HepG2 (cell line): ENCODE results near the gene CD302. TPM values are rescaled to one million over a fixed set of nuclear protein-coding genes. Genes with fewer than 3 reads are reported as not detected.

Source experiments
- MED1 ChIP-seq: sonication (generic); formaldehyde crosslinking; IDR thresholded peaks from 2 replicates; pipeline ENCODE4 v1.4.0; 2020; ENCODE audit warnings: missing genetic modification reagents
- SMARCE1 ChIP-seq: fragments of 450-650 bp; IDR thresholded peaks from 2 replicates; pipeline ENCODE4 v1.6.1; 2017; ENCODE audit warnings: borderline replicate concordance
- ZBTB8A ChIP-seq: sonication (generic); formaldehyde crosslinking; IDR thresholded peaks from 2 replicates; pipeline ENCODE4 v1.4.0; 2020; ENCODE audit warnings: mild to moderate bottlenecking, low read depth, missing genetic modification reagents, borderline replicate concordance
- ZNF138 ChIP-seq: sonication (generic); formaldehyde crosslinking; IDR thresholded peaks from 2 replicates; pipeline ENCODE4 v1.5.0; 2020; ENCODE audit warnings: mild to moderate bottlenecking, low read depth, missing genetic modification reagents
- ZNF747 ChIP-seq: sonication (generic); formaldehyde crosslinking; IDR thresholded peaks from 2 replicates; pipeline ENCODE4 v1.8.1; 2023; ENCODE audit warnings: missing genetic modification reagents, mild to moderate bottlenecking, borderline replicate concordance
- polyA plus RNA-seq, 8 experiments: library from polyadenylated mRNA; depleted of rRNA in 3 of 8; stranded (reverse) in 7 of 8; unstranded in 1 of 8; fragments of >200 nt; fragmentation: Illumina TruSeq in 4 of 8; extraction: Trizol in 4 of 8; gene quantifications; 2 replicates each; pipeline versions ENCODE4 v1.2.1 to v1.2.3, GENCODE V29; 2011 to 2016; ENCODE audit warnings: low read depth in 4 of 8, missing spikeins in 1 of 8, mixed read lengths in 1 of 8; ENCODE audit not compliant: insufficient read depth in 1 of 8
- total RNA-seq, 5 experiments: library from RNA; depleted of rRNA; stranded (reverse); fragments of >200 nt; fragmentation: Illumina TruSeq; extraction: Trizol; gene quantifications; 2 replicates each; pipeline ENCODE4 v1.2.3, GENCODE V29; 2016; ENCODE audit warnings: low read depth in 1 of 5
- TF ChIP-seq, protein P1 (sequence below): sonication (generic); formaldehyde crosslinking; IDR thresholded peaks from 2 replicates; pipeline ENCODE4 v1.4.0; 2020; ENCODE audit warnings: missing genetic modification reagents, borderline replicate concordance
- TF ChIP-seq, protein P2 (sequence below): sonication (generic); formaldehyde crosslinking; conservative IDR thresholded peaks from 2 replicates; pipeline ENCODE4 v1.8.0; 2022; ENCODE audit warnings: mild to moderate bottlenecking, moderate library complexity, missing genetic modification reagents
- TF ChIP-seq, protein P3 (sequence below), 2 experiments: IDR thresholded peaks; 2 replicates each; pipeline ENCODE4 v1.6.1; 2011 to 2012; ENCODE audit warnings: low read length in 2 of 2, borderline replicate concordance in 1 of 2, low read depth in 1 of 2, mild to moderate bottlenecking in 1 of 2, moderate library complexity in 1 of 2
- TF ChIP-seq, protein P4 (sequence below): sonication (generic); formaldehyde crosslinking; IDR thresholded peaks from 2 replicates; pipeline ENCODE4 v1.8.0; 2022; ENCODE audit warnings: low read depth, missing genetic modification reagents
- TF ChIP-seq, protein P5 (sequence below): sonication (generic); formaldehyde crosslinking; IDR thresholded peaks from 2 replicates; pipeline ENCODE4 v1.4.0; 2020; ENCODE audit warnings: mild to moderate bottlenecking, missing genetic modification reagents

Gene CD302
- total and polyA plus RNA-seq, 2 of the 13 experiments (the other 11 are each of a cell fraction or from before 2014, with no cell fraction given): 8.0 to 15.6 TPM

DNA sequence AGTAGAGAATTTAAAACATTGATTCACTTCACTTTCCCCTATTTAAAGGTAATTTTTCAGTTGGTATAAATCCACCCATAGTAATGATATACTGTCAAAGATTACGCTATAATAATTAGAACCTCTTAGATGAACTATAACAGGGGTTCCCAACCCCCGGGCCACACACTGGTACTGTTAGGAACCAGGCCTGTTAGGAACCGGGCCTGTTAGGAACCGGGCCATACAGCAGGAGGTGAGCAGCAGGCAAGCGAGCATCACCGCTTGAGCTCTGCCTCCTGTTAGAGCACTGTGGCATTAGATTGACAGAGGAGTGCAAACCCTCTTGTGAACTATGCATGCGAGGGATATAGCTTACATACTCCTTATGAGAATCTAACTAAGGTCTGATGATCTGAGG, 34.0 kb upstream of the CD302 start (continued):
- TF ChIP-seq, protein P1, sequence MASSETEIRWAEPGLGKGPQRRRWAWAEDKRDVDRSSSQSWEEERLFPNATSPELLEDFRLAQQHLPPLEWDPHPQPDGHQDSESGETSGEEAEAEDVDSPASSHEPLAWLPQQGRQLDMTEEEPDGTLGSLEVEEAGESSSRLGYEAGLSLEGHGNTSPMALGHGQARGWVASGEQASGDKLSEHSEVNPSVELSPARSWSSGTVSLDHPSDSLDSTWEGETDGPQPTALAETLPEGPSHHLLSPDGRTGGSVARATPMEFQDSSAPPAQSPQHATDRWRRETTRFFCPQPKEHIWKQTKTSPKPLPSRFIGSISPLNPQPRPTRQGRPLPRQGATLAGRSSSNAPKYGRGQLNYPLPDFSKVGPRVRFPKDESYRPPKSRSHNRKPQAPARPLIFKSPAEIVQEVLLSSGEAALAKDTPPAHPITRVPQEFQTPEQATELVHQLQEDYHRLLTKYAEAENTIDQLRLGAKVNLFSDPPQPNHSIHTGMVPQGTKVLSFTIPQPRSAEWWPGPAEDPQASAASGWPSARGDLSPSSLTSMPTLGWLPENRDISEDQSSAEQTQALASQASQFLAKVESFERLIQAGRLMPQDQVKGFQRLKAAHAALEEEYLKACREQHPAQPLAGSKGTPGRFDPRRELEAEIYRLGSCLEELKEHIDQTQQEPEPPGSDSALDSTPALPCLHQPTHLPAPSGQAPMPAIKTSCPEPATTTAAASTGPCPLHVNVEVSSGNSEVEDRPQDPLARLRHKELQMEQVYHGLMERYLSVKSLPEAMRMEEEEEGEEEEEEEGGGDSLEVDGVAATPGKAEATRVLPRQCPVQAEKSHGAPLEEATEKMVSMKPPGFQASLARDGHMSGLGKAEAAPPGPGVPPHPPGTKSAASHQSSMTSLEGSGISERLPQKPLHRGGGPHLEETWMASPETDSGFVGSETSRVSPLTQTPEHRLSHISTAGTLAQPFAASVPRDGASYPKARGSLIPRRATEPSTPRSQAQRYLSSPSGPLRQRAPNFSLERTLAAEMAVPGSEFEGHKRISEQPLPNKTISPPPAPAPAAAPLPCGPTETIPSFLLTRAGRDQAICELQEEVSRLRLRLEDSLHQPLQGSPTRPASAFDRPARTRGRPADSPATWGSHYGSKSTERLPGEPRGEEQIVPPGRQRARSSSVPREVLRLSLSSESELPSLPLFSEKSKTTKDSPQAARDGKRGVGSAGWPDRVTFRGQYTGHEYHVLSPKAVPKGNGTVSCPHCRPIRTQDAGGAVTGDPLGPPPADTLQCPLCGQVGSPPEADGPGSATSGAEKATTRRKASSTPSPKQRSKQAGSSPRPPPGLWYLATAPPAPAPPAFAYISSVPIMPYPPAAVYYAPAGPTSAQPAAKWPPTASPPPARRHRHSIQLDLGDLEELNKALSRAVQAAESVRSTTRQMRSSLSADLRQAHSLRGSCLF (CRISPR knock-in tag): no peak
- TF ChIP-seq ZNF747: no peak
- no peak for TF ChIP-seq SMARCE1
- TF ChIP-seq, protein P2, sequence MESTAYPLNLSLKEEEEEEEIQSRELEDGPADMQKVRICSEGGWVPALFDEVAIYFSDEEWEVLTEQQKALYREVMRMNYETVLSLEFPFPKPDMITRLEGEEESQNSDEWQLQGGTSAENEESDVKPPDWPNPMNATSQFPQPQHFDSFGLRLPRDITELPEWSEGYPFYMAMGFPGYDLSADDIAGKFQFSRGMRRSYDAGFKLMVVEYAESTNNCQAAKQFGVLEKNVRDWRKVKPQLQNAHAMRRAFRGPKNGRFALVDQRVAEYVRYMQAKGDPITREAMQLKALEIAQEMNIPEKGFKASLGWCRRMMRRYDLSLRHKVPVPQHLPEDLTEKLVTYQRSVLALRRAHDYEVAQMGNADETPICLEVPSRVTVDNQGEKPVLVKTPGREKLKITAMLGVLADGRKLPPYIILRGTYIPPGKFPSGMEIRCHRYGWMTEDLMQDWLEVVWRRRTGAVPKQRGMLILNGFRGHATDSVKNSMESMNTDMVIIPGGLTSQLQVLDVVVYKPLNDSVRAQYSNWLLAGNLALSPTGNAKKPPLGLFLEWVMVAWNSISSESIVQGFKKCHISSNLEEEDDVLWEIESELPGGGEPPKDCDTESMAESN (CRISPR knock-in tag): no peak
- no peak for TF ChIP-seq ZNF138 (CRISPR knock-in tag)
- TF ChIP-seq, protein P3, sequence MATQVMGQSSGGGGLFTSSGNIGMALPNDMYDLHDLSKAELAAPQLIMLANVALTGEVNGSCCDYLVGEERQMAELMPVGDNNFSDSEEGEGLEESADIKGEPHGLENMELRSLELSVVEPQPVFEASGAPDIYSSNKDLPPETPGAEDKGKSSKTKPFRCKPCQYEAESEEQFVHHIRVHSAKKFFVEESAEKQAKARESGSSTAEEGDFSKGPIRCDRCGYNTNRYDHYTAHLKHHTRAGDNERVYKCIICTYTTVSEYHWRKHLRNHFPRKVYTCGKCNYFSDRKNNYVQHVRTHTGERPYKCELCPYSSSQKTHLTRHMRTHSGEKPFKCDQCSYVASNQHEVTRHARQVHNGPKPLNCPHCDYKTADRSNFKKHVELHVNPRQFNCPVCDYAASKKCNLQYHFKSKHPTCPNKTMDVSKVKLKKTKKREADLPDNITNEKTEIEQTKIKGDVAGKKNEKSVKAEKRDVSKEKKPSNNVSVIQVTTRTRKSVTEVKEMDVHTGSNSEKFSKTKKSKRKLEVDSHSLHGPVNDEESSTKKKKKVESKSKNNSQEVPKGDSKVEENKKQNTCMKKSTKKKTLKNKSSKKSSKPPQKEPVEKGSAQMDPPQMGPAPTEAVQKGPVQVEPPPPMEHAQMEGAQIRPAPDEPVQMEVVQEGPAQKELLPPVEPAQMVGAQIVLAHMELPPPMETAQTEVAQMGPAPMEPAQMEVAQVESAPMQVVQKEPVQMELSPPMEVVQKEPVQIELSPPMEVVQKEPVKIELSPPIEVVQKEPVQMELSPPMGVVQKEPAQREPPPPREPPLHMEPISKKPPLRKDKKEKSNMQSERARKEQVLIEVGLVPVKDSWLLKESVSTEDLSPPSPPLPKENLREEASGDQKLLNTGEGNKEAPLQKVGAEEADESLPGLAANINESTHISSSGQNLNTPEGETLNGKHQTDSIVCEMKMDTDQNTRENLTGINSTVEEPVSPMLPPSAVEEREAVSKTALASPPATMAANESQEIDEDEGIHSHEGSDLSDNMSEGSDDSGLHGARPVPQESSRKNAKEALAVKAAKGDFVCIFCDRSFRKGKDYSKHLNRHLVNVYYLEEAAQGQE (IDR thresholded peaks at IDR 0.05; ENCODE audit: borderline replicate concordance in 1 of 2, low read depth in 1 of 2, low read length in 2 of 2): no peak
- TF ChIP-seq, protein P4, sequence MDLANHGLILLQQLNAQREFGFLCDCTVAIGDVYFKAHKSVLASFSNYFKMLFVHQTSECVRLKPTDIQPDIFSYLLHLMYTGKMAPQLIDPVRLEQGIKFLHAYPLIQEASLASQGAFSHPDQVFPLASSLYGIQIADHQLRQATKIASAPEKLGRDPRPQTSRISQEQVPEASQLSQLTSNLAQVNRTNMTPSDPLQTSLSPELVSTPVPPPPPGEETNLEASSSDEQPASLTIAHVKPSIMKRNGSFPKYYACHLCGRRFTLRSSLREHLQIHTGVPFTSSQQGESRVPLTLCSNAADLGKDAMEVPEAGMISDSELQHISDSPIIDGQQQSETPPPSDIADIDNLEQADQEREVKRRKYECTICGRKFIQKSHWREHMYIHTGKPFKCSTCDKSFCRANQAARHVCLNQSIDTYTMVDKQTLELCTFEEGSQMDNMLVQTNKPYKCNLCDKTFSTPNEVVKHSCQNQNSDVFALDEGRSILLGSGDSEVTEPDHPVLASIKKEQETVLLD (CRISPR knock-in tag): no peak
- no peak for TF ChIP-seq ZBTB8A (CRISPR knock-in tag)
- no peak for TF ChIP-seq MED1 (CRISPR knock-in tag)
- TF ChIP-seq, protein P5, sequence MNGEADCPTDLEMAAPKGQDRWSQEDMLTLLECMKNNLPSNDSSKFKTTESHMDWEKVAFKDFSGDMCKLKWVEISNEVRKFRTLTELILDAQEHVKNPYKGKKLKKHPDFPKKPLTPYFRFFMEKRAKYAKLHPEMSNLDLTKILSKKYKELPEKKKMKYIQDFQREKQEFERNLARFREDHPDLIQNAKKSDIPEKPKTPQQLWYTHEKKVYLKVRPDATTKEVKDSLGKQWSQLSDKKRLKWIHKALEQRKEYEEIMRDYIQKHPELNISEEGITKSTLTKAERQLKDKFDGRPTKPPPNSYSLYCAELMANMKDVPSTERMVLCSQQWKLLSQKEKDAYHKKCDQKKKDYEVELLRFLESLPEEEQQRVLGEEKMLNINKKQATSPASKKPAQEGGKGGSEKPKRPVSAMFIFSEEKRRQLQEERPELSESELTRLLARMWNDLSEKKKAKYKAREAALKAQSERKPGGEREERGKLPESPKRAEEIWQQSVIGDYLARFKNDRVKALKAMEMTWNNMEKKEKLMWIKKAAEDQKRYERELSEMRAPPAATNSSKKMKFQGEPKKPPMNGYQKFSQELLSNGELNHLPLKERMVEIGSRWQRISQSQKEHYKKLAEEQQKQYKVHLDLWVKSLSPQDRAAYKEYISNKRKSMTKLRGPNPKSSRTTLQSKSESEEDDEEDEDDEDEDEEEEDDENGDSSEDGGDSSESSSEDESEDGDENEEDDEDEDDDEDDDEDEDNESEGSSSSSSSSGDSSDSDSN: no peak
